ENCODE results near the gene KMO. TPM values are rescaled to one million over a fixed set of nuclear protein-coding genes. Genes with fewer than 3 reads are reported as not detected.

Gene KMO
- total RNA-seq, 4 donors from 2014 or later = 0.45 TPM; not detected in 3

DNA sequence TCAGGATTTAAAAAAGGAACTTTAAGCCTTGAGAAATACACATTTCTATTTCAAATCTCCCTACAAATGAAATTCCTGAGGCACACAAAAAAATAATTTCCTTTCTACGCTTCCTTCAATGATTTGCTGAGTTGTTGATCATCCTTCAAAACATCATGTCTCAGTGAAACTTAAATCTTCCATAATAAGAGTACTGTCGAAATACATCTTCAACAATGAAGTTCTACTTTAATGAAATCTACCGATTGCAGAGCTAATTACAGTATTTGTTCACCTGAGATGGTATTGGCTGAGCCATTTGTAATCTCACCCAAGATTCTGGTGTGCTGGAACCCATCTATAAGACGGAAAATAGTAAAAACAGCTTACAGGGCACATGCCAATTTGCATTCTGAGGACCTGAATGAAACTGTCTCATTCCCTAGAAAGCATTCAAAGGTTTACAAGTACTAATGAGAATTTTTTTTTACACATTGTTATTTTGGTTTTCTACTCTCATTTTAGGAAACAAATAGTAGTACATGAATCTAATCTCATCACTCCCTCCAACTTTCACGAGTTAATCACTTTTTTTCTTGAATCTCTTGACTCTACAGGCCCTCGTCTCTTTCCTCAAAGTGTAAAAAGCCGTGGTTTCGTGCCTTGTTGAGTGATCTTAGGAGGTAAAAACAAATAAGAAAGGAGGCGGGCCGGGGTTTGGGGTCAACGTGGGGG, 106.9 kb downstream of the KMO start:
- TF ChIP-seq POLR2A (IDR thresholded peaks at IDR 0.05) = no peak
- TF ChIP-seq EP300 (IDR thresholded peaks at IDR 0.05) = no peak
- no peak for TF ChIP-seq CTCF (IDR thresholded peaks at IDR 0.05)
- TF ChIP-seq POLR2AphosphoS5 (IDR thresholded peaks at IDR 0.05) = no peak
- H3K27ac ChIP-seq = peak overlapping the region; percentile 86
- H3K27me3 ChIP-seq = no peaks in the 10 kb centered on the region
- DNase-seq (ENCODE audit: low spot score in 2 of 2) = no peak
- peak overlapping the region; percentile 83 for H3K4me3 ChIP-seq
- no peaks in the 10 kb centered on the region for H3K9me3 ChIP-seq
- WGBS = 12% methylated on average over 11 of the region's 11 CpGs
- H3K4me1 ChIP-seq = peaks cover 40% of the 10 kb centered on the region
- H3K36me3 ChIP-seq = no peaks in the 10 kb centered on the region

DNA sequence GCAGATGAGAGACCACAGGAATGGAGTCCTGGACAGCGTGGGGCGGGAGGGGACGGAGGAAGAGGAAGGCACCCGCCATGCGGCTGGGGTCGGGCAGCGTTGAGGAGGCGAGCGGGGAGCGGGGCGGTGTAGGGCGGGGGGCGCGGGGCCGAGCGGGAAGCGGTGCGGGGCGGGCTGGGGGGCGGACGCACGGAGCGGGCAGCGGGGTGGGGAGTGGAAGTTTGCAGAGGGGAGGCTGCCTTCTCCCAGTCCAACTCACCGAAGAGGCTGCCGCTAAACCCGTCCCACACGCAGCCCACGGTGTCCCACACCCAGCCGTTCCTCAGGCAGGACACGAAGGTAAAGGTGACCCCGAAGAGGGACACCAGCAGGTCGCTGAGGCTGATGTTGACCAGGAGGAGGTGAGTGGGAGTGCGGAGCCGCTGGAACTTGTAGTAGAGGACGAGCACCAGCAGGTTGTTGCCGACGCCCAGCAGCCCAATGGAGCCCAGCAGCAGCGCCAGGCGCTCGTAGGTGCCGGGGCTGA, 107.5 kb downstream of the KMO start:
- Histone ChIP-seq H3K9me3 (no peaks in the 10 kb centered on the region), H3K4me3 (peak overlapping the region; percentile 83), H3K36me3 (no peaks in the 10 kb centered on the region), H3K27ac (peak overlapping the region; percentile 86), H3K27me3 (no peaks in the 10 kb centered on the region), H3K4me1 (peaks cover 40% of the 10 kb centered on the region)
- under 1% methylated on average over 28 of the region's 42 CpGs for WGBS
- TF ChIP-seq EP300 (IDR thresholded peaks at IDR 0.05) = no peak
- no peak for TF ChIP-seq POLR2A (IDR thresholded peaks at IDR 0.05)
- TF ChIP-seq CTCF (IDR thresholded peaks at IDR 0.05) = no peak
- TF ChIP-seq POLR2AphosphoS5 (IDR thresholded peaks at IDR 0.05) = no peak
- DNase-seq (ENCODE audit: low spot score in 2 of 2) = peak; percentile 70 to 78

DNA sequence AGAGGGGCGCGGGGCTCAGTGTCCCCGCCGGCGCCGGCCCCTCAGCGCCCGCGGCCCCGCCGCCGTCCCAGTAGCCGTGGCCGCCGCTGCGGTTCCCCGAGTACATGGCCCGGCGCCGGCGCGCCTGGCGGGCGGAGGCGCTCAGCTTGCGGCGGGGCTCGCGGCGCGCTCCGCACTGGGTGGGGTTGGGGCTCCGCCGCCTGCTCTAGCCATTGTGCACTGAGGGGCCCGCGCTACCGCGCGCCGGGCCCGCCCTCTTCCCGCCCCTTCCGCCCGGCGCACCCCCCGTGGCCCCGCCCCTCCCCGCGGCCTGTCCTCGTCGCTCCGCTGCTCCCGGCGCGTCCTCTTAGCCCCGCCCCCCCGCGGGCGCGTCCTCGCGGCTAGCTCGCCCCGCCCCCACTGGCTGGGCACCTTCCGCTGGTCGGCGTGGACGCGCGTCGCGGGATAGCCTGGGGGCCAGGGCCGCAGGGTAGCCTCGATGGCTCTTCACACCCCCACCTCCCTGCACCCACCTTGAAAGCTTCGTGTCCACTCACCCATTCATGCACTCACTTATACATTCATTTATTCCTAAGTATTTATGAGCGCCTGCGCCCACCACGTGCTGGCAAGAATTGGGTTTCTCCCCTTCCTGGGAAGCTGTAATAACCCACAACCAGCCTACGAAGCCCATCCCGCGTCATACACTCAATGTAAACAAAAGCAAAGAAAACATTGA, 108.1 kb downstream of the KMO start, which contains the start of the genes CHML and OPN3:
Gene CHML (minus strand): TSS at position 221 of the 718 bp plus-strand sequence. CDS start 4,603 bp downstream, outside the sequence.
Gene OPN3 (minus strand): TSS at position 221 of the 718 bp plus-strand sequence. CDS start 115 bp downstream, at position 106.
- no peaks in the 10 kb centered on the region for H3K9me3 ChIP-seq
- WGBS = 7% methylated on average over 29 of the region's 81 CpGs

DNA sequence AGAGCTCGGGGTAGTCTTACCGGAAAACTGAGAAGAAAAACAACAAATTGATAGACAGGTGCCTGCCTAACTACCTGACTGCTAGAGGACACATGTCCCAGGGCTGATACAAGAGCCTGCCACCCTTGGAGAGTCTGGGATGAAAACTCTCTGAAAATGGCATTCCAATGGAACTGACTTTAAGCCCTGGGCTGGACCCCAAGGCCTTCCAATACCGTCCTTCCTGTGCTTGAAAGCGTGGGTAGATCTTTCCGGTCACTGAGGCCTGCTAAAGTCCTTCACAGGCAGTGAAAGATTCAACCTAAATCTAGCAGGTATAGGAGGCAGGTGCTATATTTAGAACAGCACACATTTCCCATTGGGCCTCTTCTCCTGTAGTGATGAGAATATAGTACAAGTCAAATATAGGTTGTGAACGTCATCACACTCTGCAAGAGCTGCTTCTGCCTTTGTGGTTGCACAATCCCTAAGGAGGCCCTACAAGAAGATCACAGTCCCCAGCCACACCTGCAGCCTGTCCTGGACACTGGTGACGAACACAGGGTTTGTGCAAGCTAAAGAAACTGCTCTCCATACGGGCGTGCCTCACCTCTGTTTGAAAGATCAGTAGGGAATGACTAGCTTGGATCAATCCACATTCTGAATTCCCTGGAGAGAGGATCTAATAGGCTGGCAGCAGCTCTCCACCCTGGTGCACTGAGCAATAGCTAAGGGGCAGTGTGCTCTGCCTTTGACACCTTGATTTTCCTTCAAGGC, 108.9 kb downstream of the KMO start:
- no peak for DNase-seq (ENCODE audit: low spot score in 2 of 2)
- H3K27ac ChIP-seq = peak overlapping the region; percentile 86
- no peaks in the 10 kb centered on the region for H3K9me3 ChIP-seq
- no peaks in the 10 kb centered on the region for H3K36me3 ChIP-seq
- H3K27me3 ChIP-seq = no peaks in the 10 kb centered on the region
- H3K4me1 ChIP-seq = peaks cover 40% of the 10 kb centered on the region
- no peak for TF ChIP-seq EP300 (IDR thresholded peaks at IDR 0.05)
- TF ChIP-seq POLR2A (IDR thresholded peaks at IDR 0.05) = no peak
- TF ChIP-seq CTCF (IDR thresholded peaks at IDR 0.05) = no peak
- no peak for TF ChIP-seq POLR2AphosphoS5 (IDR thresholded peaks at IDR 0.05)
- WGBS = 72% methylated on average over 9 of the region's 9 CpGs
- peak overlapping the region; percentile 83 for H3K4me3 ChIP-seq

More for the DNA sequence above, 108.1 kb downstream of the KMO start, which contains the start of the genes CHML and OPN3:
- peaks cover 40% of the 10 kb centered on the region for H3K4me1 ChIP-seq
- H3K27ac ChIP-seq = peak within 1 kb of the TSS; percentile 86
- TF ChIP-seq POLR2A (IDR thresholded peaks at IDR 0.05) (peak; percentile 55 to 75), POLR2AphosphoS5 (IDR thresholded peaks at IDR 0.05) (no peak)
- no peaks in the 10 kb centered on the region for H3K27me3 ChIP-seq
- H3K36me3 ChIP-seq = no peaks in the 10 kb centered on the region
- peak; percentile 93 to 95 for DNase-seq (ENCODE audit: low spot score in 2 of 2)
- H3K4me3 ChIP-seq = peak within 1 kb of the TSS; percentile 83

DNA sequence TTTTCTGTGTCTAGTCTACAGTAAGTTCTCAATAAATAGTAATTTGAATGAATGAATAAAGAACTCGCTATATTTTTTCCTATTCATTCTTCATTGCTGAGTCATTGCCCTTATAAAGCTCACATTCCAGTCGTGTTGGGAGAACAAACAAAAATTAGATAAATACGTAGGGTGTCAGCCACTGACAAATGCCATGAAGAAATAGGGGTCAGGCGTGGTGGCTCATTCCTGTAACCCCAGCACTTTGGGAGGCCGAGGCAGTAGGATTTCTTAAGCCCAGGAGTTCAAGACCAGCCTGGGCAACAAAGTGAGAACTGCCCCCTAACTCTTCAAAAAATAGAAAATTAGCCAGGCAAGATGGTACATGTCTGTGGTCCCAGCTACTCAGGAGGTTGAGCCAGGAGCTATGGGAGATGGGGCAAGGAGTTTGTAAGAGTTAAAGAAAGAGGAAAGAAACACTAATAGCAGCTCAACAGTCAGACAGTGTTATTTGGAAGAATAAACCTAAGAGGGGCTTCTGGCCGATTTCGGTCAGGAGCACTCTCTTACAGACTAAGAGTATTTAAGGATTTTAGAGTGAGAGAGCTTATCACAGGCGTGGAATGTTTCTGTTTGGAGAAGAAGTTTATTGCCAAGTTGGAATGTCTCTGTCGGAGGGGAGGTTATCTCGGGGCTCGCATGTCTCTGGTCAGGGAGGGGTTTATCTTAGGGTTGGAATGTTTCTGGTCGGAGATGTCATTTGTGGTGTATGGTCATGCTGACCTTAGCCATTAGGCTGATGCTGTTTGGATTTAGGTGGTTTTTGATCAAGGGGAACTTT, 109.8 kb downstream of the KMO start:
- Histone ChIP-seq H3K4me3 (no peak overlapping the region), H3K27ac (no peak overlapping the region), H3K4me1 (peaks cover 34% of the 10 kb centered on the region), H3K9me3 (no peaks in the 10 kb centered on the region), H3K36me3 (no peaks in the 10 kb centered on the region), H3K27me3 (no peaks in the 10 kb centered on the region)
- no peak for DNase-seq (ENCODE audit: low spot score in 2 of 2)
- WGBS = 72% methylated on average over 12 of the region's 12 CpGs
- no peak for TF ChIP-seq POLR2AphosphoS5 (IDR thresholded peaks at IDR 0.05)
- no peak for TF ChIP-seq CTCF (IDR thresholded peaks at IDR 0.05)
- TF ChIP-seq POLR2A (IDR thresholded peaks at IDR 0.05) = no peak
- TF ChIP-seq EP300 (IDR thresholded peaks at IDR 0.05) = no peak
